NCI-H128 (cell line): ENCODE results near the gene RNU6-1.

Experiments used
- DNase-seq: peaks from one replicate; lab custom pipeline; 2025; ENCODE audit not compliant: unreplicated experiment; lab: John Stamatoyannopoulos, UW

RNU6-1 gene

DNA sequence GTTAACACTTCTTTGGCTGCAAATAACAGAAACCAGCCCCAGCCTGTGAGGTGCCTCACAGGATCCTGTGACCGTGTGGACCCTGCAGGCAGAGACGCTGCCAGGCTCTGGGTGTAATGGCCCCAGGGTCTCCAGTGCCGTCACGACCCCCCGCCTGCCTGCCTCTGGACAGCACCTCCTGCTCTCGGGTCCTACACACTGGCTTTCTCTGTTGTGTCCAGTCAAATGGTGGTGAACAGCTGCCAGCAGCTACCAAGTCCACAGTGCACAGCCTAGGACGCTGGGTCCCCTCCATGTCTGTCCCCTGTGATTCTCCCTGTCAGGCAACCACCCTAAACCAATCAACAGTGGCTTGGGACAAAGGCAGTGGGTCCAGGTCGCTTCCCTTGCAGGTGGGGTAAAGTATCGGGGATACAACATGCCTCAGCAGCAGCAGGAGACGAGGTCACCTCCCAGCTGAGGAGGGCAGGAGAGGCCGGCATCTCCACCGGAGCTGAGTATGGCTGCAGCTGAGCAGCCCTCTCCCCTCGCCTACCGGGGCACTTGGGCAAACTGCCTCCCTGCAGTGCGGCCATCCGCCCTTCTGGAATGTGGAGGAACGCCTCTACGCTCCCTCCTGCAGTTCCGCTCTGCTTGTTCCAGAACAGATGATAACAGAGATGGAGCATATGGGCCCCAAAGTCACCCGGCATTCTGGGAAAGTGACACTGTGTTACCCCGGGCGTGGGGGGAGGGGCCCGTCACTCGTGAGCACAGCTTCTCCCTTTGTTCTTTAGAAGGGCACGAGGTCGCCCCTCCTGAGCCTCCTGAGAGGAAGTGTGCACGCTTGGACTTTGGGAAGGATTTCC lies 35.6 kb downstream of the RNU6-1 start:
- DNase-seq = no peak

DNA sequence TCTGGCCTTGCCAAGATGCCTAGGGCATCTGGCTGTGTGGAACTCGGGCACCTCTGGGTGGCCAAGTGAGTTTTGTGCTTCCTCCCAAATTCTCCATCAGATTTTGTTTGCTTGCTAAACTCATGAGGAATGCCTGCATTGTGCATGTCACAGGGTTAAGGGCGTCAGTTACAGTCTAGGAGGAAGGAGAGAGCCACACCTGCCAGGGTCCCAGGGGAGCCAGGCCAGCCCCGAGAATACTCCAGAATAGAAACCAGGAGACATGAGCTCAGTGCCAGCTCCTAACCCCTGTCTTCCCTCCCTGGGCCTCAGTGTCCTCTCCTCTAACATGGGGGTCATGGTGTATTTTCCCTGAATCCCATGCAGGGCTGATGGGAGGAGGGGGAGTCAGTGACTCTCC lies 36.5 kb downstream of the RNU6-1 start:
- no peak for DNase-seq

DNA sequence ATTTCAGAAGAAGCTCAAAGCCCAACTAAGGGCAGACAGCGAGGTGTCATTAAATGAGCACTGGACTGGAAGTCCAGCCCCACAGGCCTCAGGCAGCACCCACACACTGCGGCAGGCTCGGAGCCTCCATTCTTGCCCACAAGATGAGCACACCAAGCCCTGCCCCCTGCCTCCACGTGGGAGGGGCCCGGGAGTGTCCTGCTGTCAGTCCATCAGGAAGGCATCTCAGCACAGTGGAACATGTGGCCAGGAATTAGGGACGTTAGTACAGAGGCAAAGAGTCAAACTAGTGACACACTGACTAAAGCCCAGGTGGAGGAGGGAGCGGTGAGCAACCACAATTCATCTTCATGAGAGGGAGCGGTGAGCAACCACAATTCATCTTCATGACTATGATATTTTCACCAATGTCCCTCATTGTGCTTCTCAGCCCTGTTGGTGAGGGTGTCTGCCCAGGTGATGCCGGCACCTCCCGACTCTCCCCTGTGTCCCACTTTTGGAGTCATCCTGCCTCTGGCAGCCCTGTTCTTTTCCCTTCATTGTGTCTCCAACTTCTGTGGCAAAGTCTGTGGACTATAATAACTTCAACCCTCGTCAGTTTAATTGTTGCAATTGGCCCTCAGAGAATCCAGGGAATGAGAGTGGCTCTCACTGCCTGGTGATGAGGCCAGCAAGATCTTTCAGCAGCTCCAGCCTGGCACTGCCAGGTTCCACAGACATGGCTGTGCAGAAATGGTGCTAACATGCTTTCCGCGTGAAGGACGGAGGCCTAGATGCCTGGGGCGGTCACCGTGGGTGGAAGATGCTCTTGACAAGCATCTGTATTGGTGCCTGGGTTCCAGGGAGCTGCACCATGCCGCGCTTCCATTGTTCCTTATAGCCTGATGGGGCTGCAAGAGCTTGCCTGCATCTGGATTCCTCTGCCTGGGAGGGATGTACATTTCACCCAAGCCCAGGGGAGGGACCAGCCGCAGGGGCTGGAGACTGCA lies 37.6 kb downstream of the RNU6-1 start:
- no peak for DNase-seq

DNA sequence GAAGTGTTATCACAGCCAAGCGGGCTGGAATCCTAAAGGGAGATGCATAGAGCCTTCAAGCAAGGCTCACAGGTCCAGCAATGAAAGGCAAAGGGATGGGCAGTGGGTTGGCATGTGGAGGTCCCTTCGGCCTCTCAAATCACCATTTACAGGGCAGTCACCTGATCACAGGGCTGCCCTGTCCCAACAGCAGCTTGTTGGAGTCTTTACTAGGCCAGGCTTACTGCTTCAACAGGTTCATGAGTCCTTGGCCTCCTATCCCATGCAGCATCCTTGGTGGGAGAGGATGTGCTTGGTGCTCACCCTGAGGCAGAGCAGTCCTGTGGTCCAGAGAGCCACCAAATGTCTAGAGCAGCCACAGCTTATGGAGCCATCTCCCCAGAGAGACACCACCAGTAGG lies 38.7 kb downstream of the RNU6-1 start:
- DNase-seq = no peak

DNA sequence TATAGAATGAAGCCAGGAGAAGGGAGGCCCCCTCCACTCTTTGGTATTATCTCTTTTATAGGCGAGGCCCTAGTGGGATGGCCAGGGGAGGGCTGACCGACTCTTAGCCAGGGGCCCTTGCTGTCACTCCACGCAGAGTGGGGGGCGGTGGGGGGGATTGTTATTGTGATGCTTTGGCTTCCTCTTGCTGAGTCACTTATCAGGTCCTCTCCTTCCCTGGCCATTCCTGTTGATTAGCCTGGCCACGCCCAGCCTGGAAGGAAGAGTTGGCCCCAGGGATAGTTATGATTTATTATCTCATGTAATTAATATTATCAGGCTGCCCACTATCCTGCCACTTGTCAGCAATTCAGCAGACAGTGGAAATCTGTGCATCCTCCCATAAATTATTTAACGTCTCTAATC lies 40.0 kb downstream of the RNU6-1 start:
- DNase-seq = no peak

DNA sequence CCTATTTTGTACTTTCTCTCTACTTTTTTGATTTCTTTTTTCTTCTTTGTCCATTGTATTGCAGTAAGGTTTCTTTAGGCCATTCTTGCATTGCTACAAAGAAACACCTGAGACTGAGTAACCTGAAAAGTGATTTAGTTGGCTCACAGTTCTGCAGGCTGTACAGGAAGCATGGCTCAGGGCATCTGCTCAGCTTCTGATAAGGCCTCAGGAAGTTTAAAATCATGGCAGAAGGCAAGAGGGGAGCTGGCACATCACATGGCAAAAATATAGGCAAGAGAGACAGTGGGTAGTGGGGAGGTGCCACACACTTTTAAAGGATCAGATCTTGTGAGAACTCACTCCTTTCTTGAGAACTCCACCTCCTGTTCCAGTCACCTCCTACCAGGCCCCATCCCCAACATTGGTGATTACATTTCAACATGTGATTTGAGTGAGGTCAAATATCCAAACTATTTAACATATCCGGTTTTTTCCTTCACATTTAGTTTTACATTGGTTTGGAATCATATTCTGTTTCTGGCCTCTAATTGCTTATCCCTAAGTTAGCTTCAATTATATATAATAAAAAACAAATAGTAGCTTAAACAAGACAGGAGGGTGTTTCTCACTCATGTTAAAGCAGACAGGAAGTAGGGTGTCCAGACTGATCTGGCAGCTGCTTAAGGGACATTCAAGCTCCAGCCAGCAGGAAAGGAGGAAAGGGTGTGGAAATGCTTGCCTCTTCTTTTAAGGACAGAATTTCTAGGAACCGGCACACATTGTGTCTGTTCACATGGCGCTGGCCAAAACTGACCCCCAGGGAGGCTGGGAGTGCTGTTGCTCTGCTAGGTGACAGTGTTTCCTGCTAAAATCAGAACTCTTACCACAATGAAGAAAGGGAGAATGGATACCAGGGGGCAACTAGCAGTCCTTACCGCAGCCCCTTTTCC lies 43.4 kb downstream of the RNU6-1 start:
- DNase-seq = no peak

DNA sequence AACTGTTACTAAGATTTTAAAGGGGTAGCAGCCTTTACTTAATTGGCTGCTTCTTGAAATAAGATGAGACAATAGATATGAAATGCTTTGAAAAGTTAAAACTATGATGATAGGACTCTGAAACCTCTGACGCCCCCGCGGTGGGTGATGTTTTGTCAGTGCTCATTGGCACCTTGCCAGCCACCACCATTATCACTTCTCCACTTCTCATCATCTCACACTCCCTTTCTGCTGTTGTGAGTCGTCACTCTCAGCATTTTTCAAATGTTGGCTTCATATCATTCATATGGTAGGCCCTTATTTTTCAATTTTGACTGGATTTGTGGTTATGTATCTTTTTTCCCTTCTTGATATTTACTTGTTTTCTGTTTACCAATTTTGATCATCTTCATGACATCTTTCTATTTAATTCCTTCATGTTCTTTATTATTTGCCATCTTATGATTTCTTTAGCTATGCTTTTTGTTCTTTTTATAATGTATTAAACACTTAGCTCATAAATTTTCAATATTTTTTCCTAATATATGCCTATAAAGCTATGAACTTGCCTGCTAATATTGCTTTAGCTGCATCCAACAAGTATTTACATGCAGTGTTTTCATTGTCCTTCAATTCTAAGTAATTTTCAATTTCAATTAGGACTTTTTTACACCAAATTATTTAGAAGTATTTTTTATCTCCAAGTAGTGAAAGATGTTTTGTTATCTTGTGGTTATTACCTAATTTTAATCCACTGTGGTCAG lies 44.8 kb downstream of the RNU6-1 start:
- no peak for DNase-seq

DNA sequence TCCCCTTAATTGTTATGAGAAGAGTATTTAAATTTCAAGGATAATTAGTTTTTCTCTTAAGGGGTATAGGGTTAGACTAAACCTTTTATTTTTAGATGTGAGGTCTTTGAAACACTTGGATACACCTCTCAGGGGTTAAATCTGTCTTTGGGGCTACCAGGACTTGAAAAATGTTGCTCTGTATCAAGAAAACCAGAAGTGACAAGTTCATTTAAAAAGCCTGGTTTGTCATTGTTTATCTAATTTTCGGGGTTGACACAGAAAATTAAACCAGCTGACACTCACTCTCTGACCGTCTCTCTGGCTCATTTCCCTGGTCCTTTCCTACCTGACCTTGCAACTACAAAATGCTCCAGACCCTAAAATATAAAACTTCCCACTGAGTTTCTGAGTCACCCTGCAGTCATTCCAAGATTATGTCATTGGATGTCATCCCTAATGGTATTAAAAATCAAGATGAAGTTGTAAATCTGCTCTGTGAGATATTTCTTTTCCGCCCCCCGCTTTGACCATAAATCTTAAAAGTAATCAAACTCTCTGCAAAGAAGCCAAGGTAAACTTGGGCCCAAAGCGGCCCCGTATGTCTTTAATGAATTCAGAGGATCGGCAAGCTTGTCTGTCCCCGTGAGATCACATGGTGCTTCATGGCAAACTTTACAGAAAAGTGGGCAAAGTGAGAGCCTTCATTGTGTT lies 47.4 kb downstream of the RNU6-1 start:
- DNase-seq = no peak

DNA sequence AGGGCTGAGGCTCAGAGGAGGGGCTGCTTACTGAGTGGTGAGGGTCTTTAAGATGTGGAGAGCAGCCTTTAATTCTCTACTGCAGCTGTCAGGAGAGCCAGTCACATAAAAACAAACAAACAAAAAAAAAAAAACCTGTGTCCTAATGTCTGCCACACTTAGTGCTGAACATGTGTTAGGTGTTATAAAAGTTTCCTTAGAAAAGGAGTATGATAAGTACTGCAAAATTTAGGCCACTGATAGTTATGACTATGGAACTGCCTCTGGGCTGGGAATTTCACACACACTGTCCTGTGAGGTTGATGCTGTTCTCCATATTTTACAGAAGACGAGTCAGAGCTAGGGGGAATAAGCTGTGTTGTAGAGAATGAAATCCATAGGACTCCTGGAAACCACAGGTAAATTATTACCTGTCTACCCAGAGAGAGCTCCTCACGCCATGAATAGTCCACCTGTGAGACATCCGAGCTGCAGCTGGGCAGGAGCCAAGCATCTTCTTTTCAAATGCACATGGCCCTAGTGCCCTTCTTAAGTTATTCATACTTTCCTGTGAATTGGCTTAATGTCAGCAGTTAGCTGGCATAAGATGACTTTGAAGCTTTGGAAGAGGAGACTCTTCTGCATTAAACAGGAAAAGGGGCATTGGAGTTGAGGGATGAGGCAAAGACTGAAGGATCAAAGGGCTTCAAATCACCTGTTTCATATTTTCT lies 49.1 kb downstream of the RNU6-1 start:
- no peak for DNase-seq
